ENCODE results near the gene NTN5. TPM values are rescaled to one million over a fixed set of nuclear protein-coding genes. Genes with fewer than 3 reads are reported as not detected.

NTN5 gene
- total RNA-seq, 1 experiment from 2014 or later, result not detected

- Histone ChIP-seq H3K4me3 (peak overlapping the region; percentile 67), H3K27me3 (replicated peaks) (no peaks in the 10 kb centered on the region), H3K36me3 (peaks cover 39% of the 10 kb centered on the region), H3K4me1 (replicated peaks) (peaks cover 29% of the 10 kb centered on the region), H3K9me3 (replicated peaks) (no peaks in the 10 kb centered on the region), H3K27ac (peak overlapping the region; percentile 50)
- DNase-seq (ENCODE audit: low read depth in 1 of 2, low spot score in 2 of 2), result peak in 1 of 2 experiments; percentile 38
Observed at GRCh38 chr19:48619692-48620585, 52.9 kb downstream of the NTN5 start.

GRCh38 chr19:48618916-48619691 lies 53.7 kb downstream of the NTN5 start, which contains the start of the genes RPL18 and SPHK2:
Gene RPL18, minus strand, starts transcription at chr19:48619178. Its CDS starts 35 bp downstream, at chr19:48619143.
Gene SPHK2, plus strand, starts transcription at chr19:48619506. Its CDS starts 1,009 bp downstream, at chr19:48620515.
- peak; percentile 99 for DNase-seq (ENCODE audit: low read depth in 1 of 2, low spot score in 2 of 2)
- Histone ChIP-seq H3K9me3 (replicated peaks) (no peaks in the 10 kb centered on the region), H3K27ac (peak within 1 kb of the TSS; percentile 72), H3K4me3 (peak within 1 kb of the TSS; percentile 67), H3K27me3 (replicated peaks) (no peaks in the 10 kb centered on the region; the same call in 1 of the 2 replicates), H3K4me1 (replicated peaks) (peaks cover 25% of the 10 kb centered on the region), H3K36me3 (peaks cover 47% of the 10 kb centered on the region)

GRCh38 chr19:48618278-48618915 lies 54.4 kb downstream of the NTN5 start:
- Histone ChIP-seq H3K27me3 (replicated peaks) (no peaks in the 10 kb centered on the region; the same call in 1 of the 2 replicates), H3K27ac (peak overlapping the region; percentile 72), H3K4me3 (peak overlapping the region; percentile 67), H3K9me3 (replicated peaks) (no peaks in the 10 kb centered on the region), H3K36me3 (peaks cover 53% of the 10 kb centered on the region), H3K4me1 (replicated peaks) (peaks cover 20% of the 10 kb centered on the region)
- DNase-seq (ENCODE audit: low read depth in 1 of 2, low spot score in 2 of 2), result peak in 1 of 2 experiments; percentile 22

GRCh38 chr19:48617146-48617937 lies 55.5 kb downstream of the NTN5 start:
- Histone ChIP-seq H3K4me1 (replicated peaks) (peaks cover 18% of the 10 kb centered on the region), H3K27me3 (replicated peaks) (no peaks in the 10 kb centered on the region; the same call in 1 of the 2 replicates), H3K9me3 (replicated peaks) (no peaks in the 10 kb centered on the region), H3K27ac (no peak overlapping the region), H3K4me3 (peak overlapping the region; percentile 67), H3K36me3 (peaks cover 53% of the 10 kb centered on the region)
- DNase-seq (ENCODE audit: low read depth in 1 of 2, low spot score in 2 of 2), result no peak

- Histone ChIP-seq H3K4me3 (no peak overlapping the region), H3K36me3 (peaks cover 53% of the 10 kb centered on the region), H3K27ac (no peak overlapping the region), H3K27me3 (replicated peaks) (no peaks in the 10 kb centered on the region; the same call in 1 of the 2 replicates), H3K9me3 (replicated peaks) (no peaks in the 10 kb centered on the region), H3K4me1 (replicated peaks) (peaks cover 18% of the 10 kb centered on the region)
- DNase-seq (ENCODE audit: low read depth in 1 of 2, low spot score in 2 of 2), result no peak
Observed at GRCh38 chr19:48616491-48617056, 56.2 kb downstream of the NTN5 start.

GRCh38 chr19:48616041-48616436 lies 56.8 kb downstream of the NTN5 start:
- no peak overlapping the region for H3K27ac ChIP-seq
- H3K27me3 ChIP-seq (replicated peaks), result no peaks in the 10 kb centered on the region; the same call in 1 of the 2 replicates
- H3K9me3 ChIP-seq (replicated peaks), result no peaks in the 10 kb centered on the region
- DNase-seq (ENCODE audit: low read depth in 1 of 2, low spot score in 2 of 2), result no peak
- H3K36me3 ChIP-seq, result peaks cover 53% of the 10 kb centered on the region
- H3K4me1 ChIP-seq (replicated peaks), result peaks cover 18% of the 10 kb centered on the region
- H3K4me3 ChIP-seq, result no peak overlapping the region

GRCh38 chr19:48615231-48616040 lies 57.4 kb downstream of the NTN5 start:
- no peaks in the 10 kb centered on the region for H3K9me3 ChIP-seq (replicated peaks)
- DNase-seq (ENCODE audit: low read depth in 1 of 2, low spot score in 2 of 2), result peak in 1 of 2 experiments; percentile 41
- H3K4me1 ChIP-seq (replicated peaks), result peaks cover 18% of the 10 kb centered on the region
- no peaks in the 10 kb centered on the region; the same call in 1 of the 2 replicates for H3K27me3 ChIP-seq (replicated peaks)
- no peak overlapping the region for H3K27ac ChIP-seq
- H3K4me3 ChIP-seq, result no peak overlapping the region
- peaks cover 53% of the 10 kb centered on the region for H3K36me3 ChIP-seq

GRCh38 chr19:48614436-48615230 lies 58.2 kb downstream of the NTN5 start, which contains the start of gene FAM83E:
Gene FAM83E, minus strand, starts transcription at chr19:48615076. Its CDS starts 1,704 bp downstream, at chr19:48613372.
- H3K27me3 ChIP-seq (replicated peaks), result no peaks in the 10 kb centered on the region; the same call in 1 of the 2 replicates
- H3K27ac ChIP-seq, result no peak within 1 kb of the TSS
- H3K9me3 ChIP-seq (replicated peaks), result no peaks in the 10 kb centered on the region
- no peak within 1 kb of the TSS for H3K4me3 ChIP-seq
- DNase-seq (ENCODE audit: low read depth in 1 of 2, low spot score in 2 of 2), result peak in 1 of 2 experiments; percentile 42
- peaks cover 12% of the 10 kb centered on the region for H3K4me1 ChIP-seq (replicated peaks)
- H3K36me3 ChIP-seq, result peaks cover 53% of the 10 kb centered on the region

- H3K27me3 ChIP-seq (replicated peaks), result no peaks in the 10 kb centered on the region; the same call in 1 of the 2 replicates
- DNase-seq (ENCODE audit: low read depth in 1 of 2, low spot score in 2 of 2), result no peak
- H3K27ac ChIP-seq, result no peak overlapping the region
- no peaks in the 10 kb centered on the region for H3K9me3 ChIP-seq (replicated peaks)
- peaks cover 12% of the 10 kb centered on the region for H3K4me1 ChIP-seq (replicated peaks)
- peaks cover 53% of the 10 kb centered on the region for H3K36me3 ChIP-seq
- no peak overlapping the region for H3K4me3 ChIP-seq
Observed at GRCh38 chr19:48613852-48614435, 58.9 kb downstream of the NTN5 start.

- H3K27me3 ChIP-seq (replicated peaks), result no peaks in the 10 kb centered on the region; the same call in 1 of the 2 replicates
- H3K9me3 ChIP-seq (replicated peaks), result no peaks in the 10 kb centered on the region
- no peak overlapping the region for H3K27ac ChIP-seq
- no peak overlapping the region for H3K4me3 ChIP-seq
- peaks cover 48% of the 10 kb centered on the region for H3K36me3 ChIP-seq
- H3K4me1 ChIP-seq (replicated peaks), result peaks cover 15% of the 10 kb centered on the region
- no peak for DNase-seq (ENCODE audit: low read depth in 1 of 2, low spot score in 2 of 2)
Observed at GRCh38 chr19:48613024-48613851, 59.6 kb downstream of the NTN5 start.
